WTC11 (cell line): Measurements from ENCODE around the gene TAS2R31. TPM values are rescaled to one million over a fixed set of nuclear protein-coding genes. Genes with fewer than 3 reads are reported as not detected.

Experiments
- ATAC-seq: fragments of 200-7000 bp; cut with Tn5 transposase; 2 replicates; pipeline ENCODE4 v1.10.0; 2021; ENCODE audit warnings: mild to moderate bottlenecking, moderate library complexity
- CTCF ChIA-PET: fragments of 300-600 bp; sonication (Branson Sonifier 250); formaldehyde crosslinking; loops from one replicate; lab custom pipeline; 2021; ENCODE audit warnings: antibody characterized with exemption; lab: Charles Lee
- POLR2A ChIA-PET: fragments of 350-600 bp; sonication (Branson Sonifier 250); formaldehyde crosslinking; loops from one replicate; lab custom pipeline; 2021; ENCODE audit warnings: antibody characterized with exemption; lab: Charles Lee
- DNase-seq: peaks from one replicate; pipeline ENCODE4 v3.0.0; 2021; ENCODE audit warnings: low spot score
- H3K27ac Mint-ChIP-seq: 2 replicates; pipeline ENCODE4 v1.8.0; 2021; ENCODE audit warnings: mixed read lengths
- H3K27me3 Mint-ChIP-seq: 2 replicates; pipeline ENCODE4 v1.8.0; 2021; ENCODE audit warnings: low read depth, mild to moderate bottlenecking, moderate library complexity, mixed read lengths
- H3K36me3 Mint-ChIP-seq: 2 replicates; pipeline ENCODE4 v1.8.0; 2021; ENCODE audit warnings: mixed read lengths
- H3K4me1 Mint-ChIP-seq: 2 replicates; pipeline ENCODE4 v1.8.0; 2022; ENCODE audit warnings: mixed read lengths
- H3K4me3 Mint-ChIP-seq: 2 replicates; pipeline ENCODE4 v1.8.0; 2021; ENCODE audit warnings: mild to moderate bottlenecking, moderate library complexity, mixed read lengths
- H3K9me3 Mint-ChIP-seq: 2 replicates; pipeline ENCODE4 v1.8.0; 2021; ENCODE audit warnings: mixed read lengths
- ATF1 ChIP-seq: sonication (generic); formaldehyde crosslinking; IDR thresholded peaks from 2 replicates; pipeline ENCODE4 v1.8.1; 2023; ENCODE audit warnings: mild to moderate bottlenecking, moderate library complexity, missing genetic modification reagents
- CBFB ChIP-seq: sonication (generic); formaldehyde crosslinking; IDR thresholded peaks from 2 replicates; pipeline ENCODE4 v1.8.1; 2022; ENCODE audit warnings: mild to moderate bottlenecking, low read depth, missing genetic modification reagents
- CREB1 ChIP-seq: sonication (generic); formaldehyde crosslinking; IDR thresholded peaks from 2 replicates; pipeline ENCODE4 v1.8.0; 2023; ENCODE audit warnings: mild to moderate bottlenecking, missing genetic modification reagents
- EMX1 ChIP-seq: fragments of 250-450 bp; sonication (Bioruptor Pico); IDR thresholded peaks from 2 replicates; pipeline ENCODE4 v1.8.0; 2021; ENCODE audit warnings: mild to moderate bottlenecking
- ESRRA ChIP-seq: sonication (generic); formaldehyde crosslinking; IDR thresholded peaks from 2 replicates; pipeline ENCODE4 v1.8.1; 2022; ENCODE audit warnings: mild to moderate bottlenecking, missing genetic modification reagents, borderline replicate concordance
- JUN ChIP-seq: sonication (generic); formaldehyde crosslinking; IDR thresholded peaks from 2 replicates; pipeline ENCODE4 v1.8.0; 2023; ENCODE audit warnings: mild to moderate bottlenecking, missing genetic modification reagents
- MXD4 ChIP-seq: fragments of 250-450 bp; sonication (Bioruptor Pico); IDR thresholded peaks from 2 replicates; pipeline ENCODE4 v1.8.0; 2021; ENCODE audit warnings: mild to moderate bottlenecking, moderate library complexity, borderline replicate concordance
- NFATC4 ChIP-seq: fragments of 250-450 bp; sonication (Bioruptor Pico); IDR thresholded peaks from 2 replicates; pipeline ENCODE4 v1.9.0; 2021; ENCODE audit warnings: mild to moderate bottlenecking
- SMAD4 ChIP-seq: sonication (generic); formaldehyde crosslinking; IDR thresholded peaks from 2 replicates; pipeline ENCODE4 v1.8.0; 2022; ENCODE audit warnings: mild to moderate bottlenecking, missing genetic modification reagents
- TEAD1 ChIP-seq: sonication (generic); formaldehyde crosslinking; IDR thresholded peaks from 2 replicates; pipeline ENCODE4 v1.8.0; 2022; ENCODE audit warnings: mild to moderate bottlenecking, missing genetic modification reagents
- ZNF263 ChIP-seq: sonication (generic); formaldehyde crosslinking; IDR thresholded peaks from 2 replicates; pipeline ENCODE4 v1.8.1; 2022; ENCODE audit warnings: low read depth, mild to moderate bottlenecking, moderate library complexity, missing genetic modification reagents
- total RNA-seq: library from RNA; stranded (reverse); gene quantifications from 3 replicates; pipeline ENCODE4 v1.2.3, GENCODE V29; 2021
- TF ChIP-seq, protein P1 (sequence below): sonication (generic); formaldehyde crosslinking; IDR thresholded peaks from 2 replicates; pipeline ENCODE4 v1.8.1; 2023; ENCODE audit warnings: mild to moderate bottlenecking, missing genetic modification reagents, borderline replicate concordance
- TF ChIP-seq, protein P2 (sequence below): sonication (generic); formaldehyde crosslinking; IDR thresholded peaks from 2 replicates; pipeline ENCODE4 v1.8.1; 2023; ENCODE audit warnings: mild to moderate bottlenecking, missing genetic modification reagents
- TF ChIP-seq, protein P3 (sequence below): fragments of 250-450 bp; sonication (Bioruptor Pico); IDR thresholded peaks from 2 replicates; pipeline ENCODE4 v1.9.0; 2021; ENCODE audit warnings: mild to moderate bottlenecking
- TF ChIP-seq, protein P4 (sequence below): fragments of 250-450 bp; sonication (Bioruptor Pico); IDR thresholded peaks from 2 replicates; pipeline ENCODE4 v1.9.0; 2021; ENCODE audit warnings: mild to moderate bottlenecking
- TF ChIP-seq, protein P5 (sequence below): sonication (generic); formaldehyde crosslinking; IDR thresholded peaks from 2 replicates; pipeline ENCODE4 v1.8.0; 2023; ENCODE audit warnings: missing genetic modification reagents
- TF ChIP-seq, protein P6 (sequence below): sonication (generic); formaldehyde crosslinking; IDR thresholded peaks from 2 replicates; pipeline ENCODE4 v1.8.1; 2023; ENCODE audit warnings: mild to moderate bottlenecking, missing genetic modification reagents

Gene TAS2R31
- total RNA-seq, 1 experiment from 2014 or later, result 1.9 TPM

DNA sequence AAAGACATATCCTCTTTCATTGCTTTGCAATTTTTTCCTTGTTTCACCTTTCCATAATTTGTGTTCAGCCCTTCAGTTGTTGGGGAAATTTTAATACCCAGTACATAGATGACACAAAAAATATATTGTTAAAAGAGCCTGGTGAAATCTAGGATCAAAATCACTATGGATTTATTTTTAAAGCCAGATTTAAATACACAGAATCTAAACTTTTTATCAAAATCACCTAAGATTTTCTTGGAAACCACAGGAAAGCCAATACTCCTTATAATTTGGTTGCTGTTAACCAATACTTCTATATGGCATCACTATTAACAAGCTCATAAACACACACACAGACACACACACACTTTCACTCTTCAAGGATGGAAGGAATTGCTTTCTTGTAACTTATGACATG is 33.0 kb downstream of the TAS2R31 start, which contains the start of gene TAS2R20:
Gene TAS2R20, minus strand, starts transcription at position 101 of the 400 bp plus-strand sequence. CDS start 429 bp downstream, outside the sequence.
- TF ChIP-seq CREB1 (CRISPR knock-in tag), result no peak
- TF ChIP-seq TEAD1, result no peak
- TF ChIP-seq, protein P1, sequence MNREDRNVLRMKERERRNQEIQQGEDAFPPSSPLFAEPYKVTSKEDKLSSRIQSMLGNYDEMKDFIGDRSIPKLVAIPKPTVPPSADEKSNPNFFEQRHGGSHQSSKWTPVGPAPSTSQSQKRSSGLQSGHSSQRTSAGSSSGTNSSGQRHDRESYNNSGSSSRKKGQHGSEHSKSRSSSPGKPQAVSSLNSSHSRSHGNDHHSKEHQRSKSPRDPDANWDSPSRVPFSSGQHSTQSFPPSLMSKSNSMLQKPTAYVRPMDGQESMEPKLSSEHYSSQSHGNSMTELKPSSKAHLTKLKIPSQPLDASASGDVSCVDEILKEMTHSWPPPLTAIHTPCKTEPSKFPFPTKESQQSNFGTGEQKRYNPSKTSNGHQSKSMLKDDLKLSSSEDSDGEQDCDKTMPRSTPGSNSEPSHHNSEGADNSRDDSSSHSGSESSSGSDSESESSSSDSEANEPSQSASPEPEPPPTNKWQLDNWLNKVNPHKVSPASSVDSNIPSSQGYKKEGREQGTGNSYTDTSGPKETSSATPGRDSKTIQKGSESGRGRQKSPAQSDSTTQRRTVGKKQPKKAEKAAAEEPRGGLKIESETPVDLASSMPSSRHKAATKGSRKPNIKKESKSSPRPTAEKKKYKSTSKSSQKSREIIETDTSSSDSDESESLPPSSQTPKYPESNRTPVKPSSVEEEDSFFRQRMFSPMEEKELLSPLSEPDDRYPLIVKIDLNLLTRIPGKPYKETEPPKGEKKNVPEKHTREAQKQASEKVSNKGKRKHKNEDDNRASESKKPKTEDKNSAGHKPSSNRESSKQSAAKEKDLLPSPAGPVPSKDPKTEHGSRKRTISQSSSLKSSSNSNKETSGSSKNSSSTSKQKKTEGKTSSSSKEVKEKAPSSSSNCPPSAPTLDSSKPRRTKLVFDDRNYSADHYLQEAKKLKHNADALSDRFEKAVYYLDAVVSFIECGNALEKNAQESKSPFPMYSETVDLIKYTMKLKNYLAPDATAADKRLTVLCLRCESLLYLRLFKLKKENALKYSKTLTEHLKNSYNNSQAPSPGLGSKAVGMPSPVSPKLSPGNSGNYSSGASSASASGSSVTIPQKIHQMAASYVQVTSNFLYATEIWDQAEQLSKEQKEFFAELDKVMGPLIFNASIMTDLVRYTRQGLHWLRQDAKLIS, result no peak
- TF ChIP-seq EMX1 (CRISPR knock-in tag), result no peak
- TF ChIP-seq, protein P2, sequence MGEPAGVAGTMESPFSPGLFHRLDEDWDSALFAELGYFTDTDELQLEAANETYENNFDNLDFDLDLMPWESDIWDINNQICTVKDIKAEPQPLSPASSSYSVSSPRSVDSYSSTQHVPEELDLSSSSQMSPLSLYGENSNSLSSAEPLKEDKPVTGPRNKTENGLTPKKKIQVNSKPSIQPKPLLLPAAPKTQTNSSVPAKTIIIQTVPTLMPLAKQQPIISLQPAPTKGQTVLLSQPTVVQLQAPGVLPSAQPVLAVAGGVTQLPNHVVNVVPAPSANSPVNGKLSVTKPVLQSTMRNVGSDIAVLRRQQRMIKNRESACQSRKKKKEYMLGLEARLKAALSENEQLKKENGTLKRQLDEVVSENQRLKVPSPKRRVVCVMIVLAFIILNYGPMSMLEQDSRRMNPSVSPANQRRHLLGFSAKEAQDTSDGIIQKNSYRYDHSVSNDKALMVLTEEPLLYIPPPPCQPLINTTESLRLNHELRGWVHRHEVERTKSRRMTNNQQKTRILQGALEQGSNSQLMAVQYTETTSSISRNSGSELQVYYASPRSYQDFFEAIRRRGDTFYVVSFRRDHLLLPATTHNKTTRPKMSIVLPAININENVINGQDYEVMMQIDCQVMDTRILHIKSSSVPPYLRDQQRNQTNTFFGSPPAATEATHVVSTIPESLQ, result no peak
- no peak for TF ChIP-seq CBFB (CRISPR knock-in tag)
- TF ChIP-seq, protein P3, sequence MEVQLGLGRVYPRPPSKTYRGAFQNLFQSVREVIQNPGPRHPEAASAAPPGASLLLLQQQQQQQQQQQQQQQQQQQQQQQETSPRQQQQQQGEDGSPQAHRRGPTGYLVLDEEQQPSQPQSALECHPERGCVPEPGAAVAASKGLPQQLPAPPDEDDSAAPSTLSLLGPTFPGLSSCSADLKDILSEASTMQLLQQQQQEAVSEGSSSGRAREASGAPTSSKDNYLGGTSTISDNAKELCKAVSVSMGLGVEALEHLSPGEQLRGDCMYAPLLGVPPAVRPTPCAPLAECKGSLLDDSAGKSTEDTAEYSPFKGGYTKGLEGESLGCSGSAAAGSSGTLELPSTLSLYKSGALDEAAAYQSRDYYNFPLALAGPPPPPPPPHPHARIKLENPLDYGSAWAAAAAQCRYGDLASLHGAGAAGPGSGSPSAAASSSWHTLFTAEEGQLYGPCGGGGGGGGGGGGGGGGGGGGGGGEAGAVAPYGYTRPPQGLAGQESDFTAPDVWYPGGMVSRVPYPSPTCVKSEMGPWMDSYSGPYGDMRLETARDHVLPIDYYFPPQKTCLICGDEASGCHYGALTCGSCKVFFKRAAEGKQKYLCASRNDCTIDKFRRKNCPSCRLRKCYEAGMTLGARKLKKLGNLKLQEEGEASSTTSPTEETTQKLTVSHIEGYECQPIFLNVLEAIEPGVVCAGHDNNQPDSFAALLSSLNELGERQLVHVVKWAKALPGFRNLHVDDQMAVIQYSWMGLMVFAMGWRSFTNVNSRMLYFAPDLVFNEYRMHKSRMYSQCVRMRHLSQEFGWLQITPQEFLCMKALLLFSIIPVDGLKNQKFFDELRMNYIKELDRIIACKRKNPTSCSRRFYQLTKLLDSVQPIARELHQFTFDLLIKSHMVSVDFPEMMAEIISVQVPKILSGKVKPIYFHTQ (CRISPR knock-in tag), result no peak
- no peak for TF ChIP-seq SMAD4 (CRISPR knock-in tag)
- no peak for TF ChIP-seq JUN (CRISPR knock-in tag)
- no peak for TF ChIP-seq ATF1 (CRISPR knock-in tag)
- no peak for TF ChIP-seq ZNF263 (CRISPR knock-in tag)
- TF ChIP-seq, protein P4, sequence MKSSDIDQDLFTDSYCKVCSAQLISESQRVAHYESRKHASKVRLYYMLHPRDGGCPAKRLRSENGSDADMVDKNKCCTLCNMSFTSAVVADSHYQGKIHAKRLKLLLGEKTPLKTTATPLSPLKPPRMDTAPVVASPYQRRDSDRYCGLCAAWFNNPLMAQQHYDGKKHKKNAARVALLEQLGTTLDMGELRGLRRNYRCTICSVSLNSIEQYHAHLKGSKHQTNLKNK (CRISPR knock-in tag), result no peak
- no peak for TF ChIP-seq ESRRA
- TF ChIP-seq, protein P5, sequence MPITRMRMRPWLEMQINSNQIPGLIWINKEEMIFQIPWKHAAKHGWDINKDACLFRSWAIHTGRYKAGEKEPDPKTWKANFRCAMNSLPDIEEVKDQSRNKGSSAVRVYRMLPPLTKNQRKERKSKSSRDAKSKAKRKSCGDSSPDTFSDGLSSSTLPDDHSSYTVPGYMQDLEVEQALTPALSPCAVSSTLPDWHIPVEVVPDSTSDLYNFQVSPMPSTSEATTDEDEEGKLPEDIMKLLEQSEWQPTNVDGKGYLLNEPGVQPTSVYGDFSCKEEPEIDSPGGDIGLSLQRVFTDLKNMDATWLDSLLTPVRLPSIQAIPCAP, result no peak
- TF ChIP-seq, protein P6, sequence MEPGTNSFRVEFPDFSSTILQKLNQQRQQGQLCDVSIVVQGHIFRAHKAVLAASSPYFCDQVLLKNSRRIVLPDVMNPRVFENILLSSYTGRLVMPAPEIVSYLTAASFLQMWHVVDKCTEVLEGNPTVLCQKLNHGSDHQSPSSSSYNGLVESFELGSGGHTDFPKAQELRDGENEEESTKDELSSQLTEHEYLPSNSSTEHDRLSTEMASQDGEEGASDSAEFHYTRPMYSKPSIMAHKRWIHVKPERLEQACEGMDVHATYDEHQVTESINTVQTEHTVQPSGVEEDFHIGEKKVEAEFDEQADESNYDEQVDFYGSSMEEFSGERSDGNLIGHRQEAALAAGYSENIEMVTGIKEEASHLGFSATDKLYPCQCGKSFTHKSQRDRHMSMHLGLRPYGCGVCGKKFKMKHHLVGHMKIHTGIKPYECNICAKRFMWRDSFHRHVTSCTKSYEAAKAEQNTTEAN (CRISPR knock-in tag), result no peak
- no peak for TF ChIP-seq MXD4 (CRISPR knock-in tag)
- TF ChIP-seq NFATC4 (CRISPR knock-in tag), result no peak
- H3K4me1 Mint-ChIP-seq, result no peaks in the 10 kb centered on the region
- ChIA-PET POLR2A (no interaction called here), CTCF (no interaction called here)
- H3K36me3 Mint-ChIP-seq, result no peaks in the 10 kb centered on the region; the same call in 1 of the 2 replicates
- H3K27ac Mint-ChIP-seq, result no peak within 1 kb of the TSS
- H3K9me3 Mint-ChIP-seq, result peaks cover 6% of the 10 kb centered on the region
- H3K4me3 Mint-ChIP-seq, result no peak within 1 kb of the TSS
- DNase-seq, result no peak
- no peaks in the 10 kb centered on the region for H3K27me3 Mint-ChIP-seq
- ATAC-seq, result no peak
